Neural progenitor cell (in vitro differentiated cells): ENCODE results near the gene FIGLA.

ENCODE experiments used
- CTCF ChIP-seq: fragments of 200-600 bp; sonication (generic); IDR thresholded peaks from 2 replicates; pipeline ENCODE4 v1.5.1; 2017; ENCODE audit warnings: antibody characterized with exemption, mild to moderate bottlenecking
- EZH2 ChIP-seq: fragments of 200-600 bp; sonication (generic); IDR thresholded peaks from 2 replicates; pipeline ENCODE4 v1.6.1; 2017; ENCODE audit warnings: antibody characterized with exemption, mild to moderate bottlenecking, moderate library complexity
- EZH2phosphoT487 ChIP-seq: fragments of 200-600 bp; sonication (generic); IDR thresholded peaks from 2 replicates; pipeline ENCODE4 v1.6.1; 2017; ENCODE audit warnings: antibody characterized with exemption

GRCh38 chr2:70796262-70796661, 5.8 kb upstream of the FIGLA start:
- TF ChIP-seq CTCF (no peak), EZH2 (no peak), EZH2phosphoT487 (no peak)
